Activated gamma-delta T cell treated with anti-CD3 and anti-CD28 coated beads, Interleukin-2, amount 50 U/mL, for 16 hours (primary cell): ENCODE measurements around the gene DRC7.
"Not testable (repeated sequence)": the region's sequence is repeated elsewhere in the genome, so short reads cannot be mapped to it uniquely, and the experiment has no call there.

Source experiments
- DNase-seq: peaks from one replicate; pipeline ENCODE4 v3.0.0-alpha.2; 2020; ENCODE audit warnings: low read depth

DRC7 gene

DNA sequence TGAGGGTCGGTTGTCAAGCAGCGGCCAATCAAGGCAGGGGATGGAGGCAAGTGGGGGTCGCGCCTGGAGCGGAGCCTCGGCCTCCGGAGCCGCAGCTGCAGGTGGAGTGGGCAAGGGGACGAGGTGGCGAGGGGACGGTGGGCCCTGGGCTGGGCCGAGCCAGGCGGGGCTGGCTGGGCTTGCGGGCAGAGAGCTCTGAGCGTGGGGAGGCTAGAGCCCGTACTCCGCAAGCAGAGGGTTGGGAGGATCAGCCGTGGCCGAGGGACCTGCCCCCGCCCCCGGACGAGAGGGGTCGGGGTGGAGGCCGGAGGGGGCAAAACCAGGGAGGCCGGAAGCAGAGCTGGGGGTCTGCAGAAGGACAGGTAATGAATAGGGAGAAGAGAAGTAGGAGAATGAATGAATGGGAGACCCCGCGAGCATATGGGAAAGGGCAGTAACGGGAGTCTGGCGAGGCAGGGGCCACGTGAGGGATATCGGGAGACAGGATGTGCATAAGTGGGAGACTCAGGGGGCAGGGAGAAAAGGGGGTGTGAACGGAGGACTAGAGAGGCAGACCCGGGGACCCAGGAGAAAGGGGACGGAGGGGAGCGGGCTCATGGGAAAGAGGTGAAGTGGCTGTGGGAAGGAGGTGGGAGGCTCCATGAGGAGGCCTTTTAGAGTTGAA is 41.3 kb downstream of the DRC7 start, which contains the start of gene KATNB1:
Gene KATNB1 (plus strand): TSS at position 16 of the 664 bp plus-strand sequence. CDS start 1,474 bp downstream, outside the sequence.
- no peak for DNase-seq

DNA sequence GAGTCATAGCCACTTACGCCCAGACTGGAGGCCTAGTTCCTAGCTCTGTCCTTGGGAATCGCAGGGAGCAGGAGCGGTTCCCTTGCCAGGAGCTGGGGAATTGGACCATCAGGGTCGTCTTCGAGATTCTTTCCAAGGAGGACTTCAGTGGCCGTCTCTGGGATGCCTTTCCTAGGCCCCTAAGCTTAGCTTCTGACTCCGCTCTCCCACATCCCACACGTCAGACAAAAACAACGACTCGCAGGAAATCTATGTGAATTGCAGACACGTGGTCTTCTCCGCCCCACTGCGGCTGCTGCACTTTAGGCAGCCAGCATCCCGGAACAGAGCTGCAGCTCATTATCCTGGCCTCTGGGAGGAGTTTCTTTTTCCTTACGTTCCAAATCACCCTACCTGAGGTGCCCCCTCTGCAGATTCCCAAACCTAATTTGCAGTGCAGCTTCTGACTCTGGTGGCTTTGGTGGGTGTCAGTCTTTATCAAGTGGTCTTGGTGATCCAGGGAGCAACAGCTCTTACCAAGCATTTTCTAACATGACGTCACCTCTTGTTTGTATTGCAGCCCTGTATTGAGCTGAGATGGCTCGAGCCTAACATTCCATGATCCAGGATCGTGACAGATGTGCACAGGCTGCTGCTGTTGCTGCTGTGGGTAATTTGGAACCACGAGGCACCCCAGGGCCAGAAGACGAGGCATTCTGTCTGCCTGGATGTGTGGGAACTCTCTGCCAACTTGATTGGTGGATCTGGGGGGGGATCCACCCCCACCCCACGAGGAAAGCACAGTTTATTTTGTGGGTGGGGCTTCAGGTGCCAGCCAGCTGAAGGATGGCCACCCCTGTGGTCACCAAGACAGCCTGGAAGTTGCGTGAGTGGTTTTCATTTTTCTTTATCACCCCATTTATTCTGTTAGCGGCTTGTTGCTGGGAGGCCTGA is 42.1 kb downstream of the DRC7 start:
- DNase-seq = no peak

GRCh38 chr16:57738844-57739243 is 44.2 kb downstream of the DRC7 start:
- no peak for DNase-seq

DNA sequence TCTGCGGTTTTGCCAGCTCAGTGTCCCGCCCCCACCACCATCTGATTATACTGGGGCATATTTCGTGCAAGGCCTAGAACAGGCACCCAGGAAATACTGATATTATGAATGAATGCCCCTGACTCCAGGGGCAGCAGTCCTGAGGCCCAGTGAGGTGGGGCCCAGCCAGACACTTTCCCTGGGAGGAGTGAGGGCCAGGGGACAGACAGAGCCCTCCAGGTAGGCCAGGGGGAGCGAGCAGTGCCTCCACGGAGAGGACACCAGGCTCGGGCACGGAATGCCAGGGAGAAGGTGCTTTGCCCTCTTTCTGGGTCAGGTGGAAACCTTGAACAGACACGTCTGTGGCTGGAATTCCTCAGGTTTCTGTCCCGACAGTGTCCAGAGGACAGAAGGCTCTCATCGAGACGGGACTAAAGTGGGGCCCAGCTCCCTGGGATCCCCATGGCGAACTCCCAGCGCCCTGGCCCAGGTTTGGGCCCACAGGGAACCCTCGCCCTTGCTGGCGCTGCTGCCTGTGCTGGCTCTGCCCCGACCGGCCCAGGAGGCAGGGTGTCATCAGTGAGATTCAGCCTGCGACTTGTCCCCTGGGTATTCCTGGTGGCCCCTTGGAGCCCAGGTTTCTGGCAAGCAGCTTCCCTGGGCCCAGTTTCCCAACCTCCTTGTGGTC is 45.3 kb downstream of the DRC7 start:
- DNase-seq = no peak

DNA sequence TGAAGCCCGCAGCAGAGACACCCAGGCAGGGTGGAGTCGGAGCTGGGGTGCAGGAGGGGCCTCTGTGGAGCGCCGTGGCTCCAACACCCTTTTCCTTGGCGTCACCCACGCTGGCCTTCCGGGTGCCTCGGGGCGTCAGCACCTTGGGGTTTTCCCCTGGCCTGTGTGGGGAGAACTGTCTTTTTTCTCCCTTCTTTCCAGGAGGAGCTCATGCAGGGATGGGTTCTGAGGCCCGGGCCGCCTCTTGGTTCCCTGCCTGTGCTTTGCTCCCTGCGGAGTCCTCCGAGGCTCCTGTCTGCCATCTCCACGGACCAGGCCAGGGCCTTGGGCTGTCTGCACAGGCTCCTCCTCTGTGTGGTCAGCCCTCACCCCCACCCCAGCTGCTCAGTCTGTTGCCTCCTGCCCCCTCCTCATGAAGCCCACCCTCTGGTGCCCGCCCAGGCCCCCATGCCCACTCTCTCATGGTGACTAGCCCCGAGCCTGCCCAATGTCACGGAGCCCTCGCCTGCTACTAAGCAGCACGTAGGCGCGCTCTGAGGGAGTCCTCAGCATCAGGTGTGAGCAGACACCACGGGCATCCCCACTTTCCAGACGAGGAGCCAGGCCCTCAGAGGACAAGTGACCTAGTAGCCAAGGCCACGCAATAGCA is 45.9 kb downstream of the DRC7 start:
- no peak for DNase-seq

DNA sequence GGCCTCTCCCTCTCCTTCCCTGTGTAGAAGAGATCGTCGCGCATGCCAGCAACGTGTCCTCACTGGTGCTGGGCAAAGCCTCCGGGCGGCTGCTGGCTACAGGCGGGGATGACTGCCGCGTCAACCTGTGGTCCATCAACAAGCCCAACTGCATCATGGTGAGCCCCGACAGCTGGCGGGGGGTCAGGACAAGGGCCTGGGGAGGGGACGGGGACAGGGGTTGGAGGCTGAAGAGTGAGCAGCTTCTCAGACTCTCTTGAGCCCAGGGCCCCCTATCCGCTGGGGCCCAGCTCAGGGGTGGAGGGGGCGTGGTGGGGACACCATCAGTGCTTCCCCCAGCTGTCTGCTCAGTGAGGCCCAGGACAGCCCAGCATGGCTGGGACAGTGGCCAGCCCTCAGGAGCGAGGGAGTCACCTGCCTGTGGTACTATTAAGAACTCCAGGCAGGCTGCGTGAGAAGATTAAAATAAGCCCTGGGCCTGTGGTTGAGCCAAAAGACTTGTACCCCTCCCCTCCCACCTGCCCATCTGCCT is 47.1 kb downstream of the DRC7 start:
- no peak for DNase-seq

GRCh38 chr16:57742543-57742942 is 47.9 kb downstream of the DRC7 start:
- no peak for DNase-seq

DNA sequence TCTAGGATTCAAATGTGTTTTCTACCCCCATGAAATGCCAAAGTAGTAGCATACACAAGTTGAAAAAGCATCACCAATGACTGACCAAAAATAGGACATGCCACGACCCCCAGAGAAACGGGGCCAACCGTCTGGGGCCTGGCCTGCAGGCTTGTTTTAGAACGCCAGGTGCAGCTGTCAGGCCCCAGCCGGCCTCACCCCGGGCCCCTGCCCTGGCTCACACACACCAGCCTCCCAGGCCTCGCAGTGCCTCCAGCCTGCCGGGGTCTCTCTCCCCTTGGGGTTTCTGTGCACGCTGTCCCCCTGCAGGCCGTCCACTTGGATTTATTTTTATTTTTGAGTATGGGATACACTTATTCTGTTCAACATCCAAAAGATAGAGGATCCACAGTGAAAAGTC is 48.9 kb downstream of the DRC7 start:
- no peak for DNase-seq

GRCh38 chr16:57743886-57744641 is 49.5 kb downstream of the DRC7 start:
- no peak for DNase-seq

- no peak for DNase-seq
These were observed 50.0 kb downstream of the DRC7 start for GRCh38 chr16:57744642-57744903.

GRCh38 chr16:57745768-57746167 is 51.2 kb downstream of the DRC7 start:
- no peak for DNase-seq

- not testable (repeated sequence) for DNase-seq
These were observed 51.7 kb downstream of the DRC7 start for GRCh38 chr16:57746316-57746715.

GRCh38 chr16:57747091-57747490 is 52.5 kb downstream of the DRC7 start:
- no peak for DNase-seq

- DNase-seq = no peak
These were observed 52.9 kb downstream of the DRC7 start for GRCh38 chr16:57747496-57747895.

- DNase-seq = no peak
These were observed 53.4 kb downstream of the DRC7 start for GRCh38 chr16:57747996-57748395.

DNA sequence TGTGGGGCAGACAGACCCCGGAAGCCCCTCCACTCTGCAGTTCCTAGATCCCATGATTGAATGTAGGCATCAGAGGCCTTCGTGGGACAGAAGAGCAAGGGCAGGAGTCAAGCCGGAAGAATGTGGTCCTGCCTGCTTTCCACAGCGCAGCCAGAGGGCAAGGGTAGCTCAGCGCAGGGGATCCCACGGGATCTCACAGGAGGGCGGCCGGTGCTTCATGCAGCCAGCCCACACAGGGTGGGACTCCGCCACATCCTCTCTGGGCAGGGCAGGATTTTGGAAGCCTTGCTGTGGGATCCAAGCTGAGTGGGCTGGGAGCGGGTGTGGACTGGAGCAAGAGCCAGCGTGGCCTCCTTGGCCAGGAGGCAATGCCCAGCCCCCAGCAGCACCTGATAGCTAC is 54.0 kb downstream of the DRC7 start:
- DNase-seq = no peak

GRCh38 chr16:57749101-57749692 is 54.6 kb downstream of the DRC7 start:
- no peak for DNase-seq

GRCh38 chr16:57749856-57750452 is 55.3 kb downstream of the DRC7 start:
- DNase-seq = no peak

GRCh38 chr16:57750796-57751538 is 56.4 kb downstream of the DRC7 start:
- no peak for DNase-seq
